Endometrial microvascular endothelial cells (primary cell): ENCODE results near the gene ARHGEF25. TPM values are rescaled to one million over a fixed set of nuclear protein-coding genes. Genes with fewer than 3 reads are reported as not detected.
"Not testable (repeated sequence)": the region's sequence is repeated elsewhere in the genome, so short reads cannot be mapped to it uniquely, and the experiment has no call there.

ENCODE experiments used
- in situ Hi-C: cut with HindIII; loops from 2 replicates; pipeline ENCODE4 v1.10.0; 2017; ENCODE audit warnings: low sequenced_read_pairs, low pct_unique_long_range_greater_than_20kb; ENCODE audit errors: inconsistent ontology term
- total RNA-seq: library from RNA; depleted of rRNA; stranded (reverse); fragments of >200 nt; gene quantifications from one replicate; pipeline ENCODE4 v1.2.3, GENCODE V29; 2015; ENCODE audit errors: inconsistent ontology term

Gene ARHGEF25
- total RNA-seq, 1 donor from 2014 or later = 0.09 TPM

GRCh38 chr12:57629897-57630471, 18.7 kb downstream of the ARHGEF25 start:
- in situ Hi-C loops = no loop called here

- in situ Hi-C loops = no loop called here
Measured at GRCh38 chr12:57630891-57631433, 19.7 kb downstream of the ARHGEF25 start.

- in situ Hi-C loops = no loop called here
Measured at GRCh38 chr12:57631566-57632072, 20.4 kb downstream of the ARHGEF25 start.

- in situ Hi-C loops = no loop called here
Measured at GRCh38 chr12:57632073-57632957, 21.1 kb downstream of the ARHGEF25 start.

GRCh38 chr12:57632958-57633840, 22.0 kb downstream of the ARHGEF25 start, which contains the start of gene B4GALNT1:
TSS of gene B4GALNT1 (minus strand) at chr12:57633201. CDS start at chr12:57632132, 1,069 bp downstream.
- in situ Hi-C loops = no loop called here

- in situ Hi-C loops = not testable (repeated sequence)
Measured at GRCh38 chr12:57636731-57637130, 25.5 kb downstream of the ARHGEF25 start.

- in situ Hi-C loops = no loop called here
Measured at GRCh38 chr12:57637364-57637763, 26.1 kb downstream of the ARHGEF25 start.

GRCh38 chr12:57638096-57638495, 26.9 kb downstream of the ARHGEF25 start:
- in situ Hi-C loops = no loop called here

- in situ Hi-C loops = no loop called here
Measured at GRCh38 chr12:57640175-57641042, 29.2 kb downstream of the ARHGEF25 start.

GRCh38 chr12:57641699-57642442, 30.6 kb downstream of the ARHGEF25 start:
- in situ Hi-C loops = no loop called here

- in situ Hi-C loops = not testable (repeated sequence)
Measured at GRCh38 chr12:57645990-57646658, 34.9 kb downstream of the ARHGEF25 start.

GRCh38 chr12:57646659-57647049, 35.4 kb downstream of the ARHGEF25 start:
- in situ Hi-C loops = not testable (repeated sequence)

- in situ Hi-C loops = no loop called here
Measured at GRCh38 chr12:57654042-57654441, 42.8 kb downstream of the ARHGEF25 start.

- in situ Hi-C loops = no loop called here
Measured at GRCh38 chr12:57655541-57656240, 44.5 kb downstream of the ARHGEF25 start.

GRCh38 chr12:57656408-57656807, 45.2 kb downstream of the ARHGEF25 start:
- in situ Hi-C loops = not testable (repeated sequence)

GRCh38 chr12:57657744-57658143, 46.5 kb downstream of the ARHGEF25 start:
- in situ Hi-C loops = no loop called here
